K562 (cell line): ENCODE results near the gene DGUOK. TPM values are rescaled to one million over a fixed set of nuclear protein-coding genes. Genes with fewer than 3 reads are reported as not detected.
A peak's percentile ranks its signal among the peaks of the same experiment; 100 is the strongest.

Experiments
- CC2D1A ChIP-seq: fragments of 450-650 bp; IDR thresholded peaks from 2 replicates; pipeline ENCODE4 v1.6.1; 2017; ENCODE audit warnings: mild to moderate bottlenecking
- CCAR2 ChIP-seq: fragments of 200-400 bp; formaldehyde crosslinking; IDR thresholded peaks from 2 replicates; pipeline ENCODE4 v1.6.1; 2017; ENCODE audit warnings: mild to moderate bottlenecking, low read depth, low read length
- ESRRB ChIP-seq: fragments of 250-450 bp; sonication (Bioruptor Pico); IDR thresholded peaks from 2 replicates; pipeline ENCODE4 v1.5.0; 2020; ENCODE audit warnings: mild to moderate bottlenecking, moderate library complexity, borderline replicate concordance
- IFI16 ChIP-seq: fragments of 250-450 bp; sonication (Bioruptor Pico); IDR thresholded peaks from 2 replicates; pipeline ENCODE4 v2.1.2; 2022; ENCODE audit warnings: mild to moderate bottlenecking, inconsistent platforms
- L3MBTL2 ChIP-seq: fragments of 450-650 bp; IDR thresholded peaks from 2 replicates; pipeline ENCODE4 v1.6.1; 2016; ENCODE audit warnings: mild to moderate bottlenecking, moderate library complexity
- MEF2D ChIP-seq: conservative IDR thresholded peaks from 2 replicates; pipeline ENCODE4 v1.6.1; 2016; ENCODE audit warnings: low read depth, missing genetic modification characterization, missing compliant biosample characterization
- NCOA1 ChIP-seq: fragments of 450-650 bp; IDR thresholded peaks from 2 replicates; pipeline ENCODE4 v1.6.1; 2016; ENCODE audit warnings: low read depth
- PRPF4 ChIP-seq: fragments of 200-400 bp; formaldehyde crosslinking; IDR thresholded peaks from one replicate; pipeline ENCODE4 v1.6.1; 2017; ENCODE audit warnings: low read length, low read depth, mild to moderate bottlenecking; ENCODE audit not compliant: insufficient read depth, poor library complexity, severe bottlenecking
- SMARCA4 ChIP-seq: fragments of 450-650 bp; IDR thresholded peaks from 2 replicates; pipeline ENCODE4 v1.6.1; 2016
- TAF9B ChIP-seq: fragments of 450-650 bp; IDR thresholded peaks from 2 replicates; pipeline ENCODE4 v1.6.1; 2018; ENCODE audit warnings: mild to moderate bottlenecking; ENCODE audit not compliant: partially characterized antibody
- TAL1 ChIP-seq: fragments of 450-650 bp; IDR thresholded peaks from 2 replicates; pipeline ENCODE4 v1.6.1; 2016; ENCODE audit warnings: mild to moderate bottlenecking
- YY1 ChIP-seq, 3 experiments: IDR thresholded peaks; 2 replicates each; pipeline ENCODE4 v1.6.1; 2011; ENCODE audit warnings: low read length in 2 of 3, mild to moderate bottlenecking in 2 of 3, moderate library complexity in 2 of 3, borderline replicate concordance in 1 of 3, control low read depth in 1 of 3, low read depth in 1 of 3; ENCODE audit not compliant: insufficient read depth in 3 of 3, insufficient replicate concordance in 2 of 3, control insufficient read depth in 1 of 3, insufficient read length in 1 of 3; ENCODE audit errors: extremely low read depth in 1 of 3
- ZNF263 ChIP-seq: sonication (generic); formaldehyde crosslinking; IDR thresholded peaks from 2 replicates; pipeline ENCODE4 v1.8.0; 2022; ENCODE audit warnings: mild to moderate bottlenecking, missing genetic modification reagents, borderline replicate concordance
- ZNF354B ChIP-seq: fragments of 250-450 bp; sonication (Bioruptor Pico); IDR thresholded peaks from 2 replicates; pipeline ENCODE4 v1.4.0; 2020
- ZNF584 ChIP-seq: fragments of 200-800 bp; sonication (Bioruptor generic); IDR thresholded peaks from 2 replicates; pipeline ENCODE4 v1.6.1; 2016; ENCODE audit warnings: low read depth, mild to moderate bottlenecking, missing genetic modification characterization, missing compliant biosample characterization
- polyA plus RNA-seq, 8 experiments: library from polyadenylated mRNA; depleted of rRNA in 4 of 8; stranded (reverse) in 5 of 8; unstranded in 3 of 8; fragments of >200 nt; fragmentation: Nextera tagmentation in 2 of 8; fragmentation: Illumina TruSeq in 1 of 8; extraction: Ambion mirVana in 2 of 8; extraction: Trizol in 1 of 8; gene quantifications; 2 replicates each; pipeline versions ENCODE4 v1.2.1 to v1.2.3, GENCODE V29; 2011 to 2014; ENCODE audit warnings: inconsistent platforms in 1 of 8, missing spikeins in 1 of 8
- total RNA-seq, 7 experiments: library from RNA; depleted of rRNA in 6 of 7; stranded (reverse); fragments of >200 nt in 6 of 7; fragmentation: Illumina TruSeq in 2 of 7; extraction: Trizol in 2 of 7; gene quantifications; 2 replicates each; pipeline versions ENCODE4 v1.2.1 to v1.2.3, GENCODE V29; 2011 to 2021; ENCODE audit warnings: low replicate concordance in 1 of 7

Gene DGUOK
- total and polyA plus RNA-seq, 9 of the 15 experiments (the other 6 are each of a cell fraction or from before 2014, with no cell fraction given), result 67.0 to 288 (median 126) TPM

GRCh38 chr2:73926493-73927327 lies at the start of gene DGUOK (continued):
- no peak for TF ChIP-seq SMARCA4
- peak; percentile 85 for TF ChIP-seq NCOA1
- TF ChIP-seq ZNF263 (CRISPR knock-in tag), result 0 out of 2 replicates have a peak, but pooled peaks have one; percentile 48
- TF ChIP-seq YY1 (IDR thresholded peaks at IDR 0.05; ENCODE audit: borderline replicate concordance in 1 of 3, control insufficient read depth in 1 of 3, extremely low read depth in 1 of 3, insufficient read depth in 3 of 3, insufficient read length in 1 of 3, insufficient replicate concordance in 2 of 3, low read depth in 1 of 3, low read length in 2 of 3), result peak; percentile 37 to 93 (median 84)
- TF ChIP-seq TAL1, result no peak
- no peak for TF ChIP-seq ESRRB (CRISPR knock-in tag)
- no peak for TF ChIP-seq ZNF354B
- peak; percentile 82 for TF ChIP-seq TAF9B
- no peak for TF ChIP-seq MEF2D (tag)
- TF ChIP-seq IFI16 (CRISPR knock-in tag), result no peak
- TF ChIP-seq PRPF4, result peak; percentile 72
- TF ChIP-seq CCAR2, result no peak
- peak; percentile 64; the same call in 1 of the 2 replicates for TF ChIP-seq CC2D1A
- no peak for TF ChIP-seq ZNF584 (CRISPR knock-in tag)
- TF ChIP-seq L3MBTL2, result peak; percentile 87
